ENCODE measurements around the gene CLIC1. TPM values are rescaled to one million over a fixed set of nuclear protein-coding genes. Genes with fewer than 3 reads are reported as not detected.
A peak's percentile ranks its signal among the peaks of the same experiment; 100 is the strongest.
"Not testable (repeated sequence)": the region's sequence is repeated elsewhere in the genome, so short reads cannot be mapped to it uniquely, and the experiment has no call there.

Gene CLIC1
- total RNA-seq, 2 experiments from 2014 or later = 328 to 329 TPM

- DNase-seq = no peak
- Mint-ChIP-seq H3K4me3 (no peak overlapping the region), H3K4me1 (peaks cover 12% of the 10 kb centered on the region), H3K27ac (no peak overlapping the region), H3K36me3 (no peaks in the 10 kb centered on the region), H3K27me3 (no peaks in the 10 kb centered on the region), H3K9me3 (no peaks in the 10 kb centered on the region)
Measured at GRCh38 chr6:31710523-31711219, 25.7 kb downstream of the CLIC1 start.

DNA sequence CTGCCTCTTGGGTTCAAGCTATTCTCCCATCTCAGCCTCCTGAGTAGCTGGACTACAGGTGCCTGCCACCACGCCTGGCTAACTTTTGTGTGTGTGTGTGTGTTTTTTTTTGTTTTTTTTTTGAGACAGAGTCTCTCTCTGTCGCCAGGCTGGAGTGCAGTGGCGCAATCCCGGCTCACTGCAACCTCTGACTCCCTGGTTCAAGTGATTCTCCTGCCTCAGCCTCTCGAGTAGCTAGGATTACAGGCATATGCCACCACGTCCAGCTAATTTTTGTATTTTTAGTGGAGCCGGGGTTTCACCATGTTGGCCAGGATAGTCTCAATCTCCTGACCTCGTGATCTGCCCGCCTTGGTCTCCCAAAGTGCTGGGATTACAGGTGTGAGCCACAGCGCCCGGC lies 27.2 kb downstream of the CLIC1 start:
- not testable (repeated sequence) for DNase-seq, H3K4me3 Mint-ChIP-seq, H3K36me3 Mint-ChIP-seq, H3K27ac Mint-ChIP-seq, H3K9me3 Mint-ChIP-seq, H3K27me3 Mint-ChIP-seq
- peaks cover 10% of the 10 kb centered on the region for H3K4me1 Mint-ChIP-seq

DNA sequence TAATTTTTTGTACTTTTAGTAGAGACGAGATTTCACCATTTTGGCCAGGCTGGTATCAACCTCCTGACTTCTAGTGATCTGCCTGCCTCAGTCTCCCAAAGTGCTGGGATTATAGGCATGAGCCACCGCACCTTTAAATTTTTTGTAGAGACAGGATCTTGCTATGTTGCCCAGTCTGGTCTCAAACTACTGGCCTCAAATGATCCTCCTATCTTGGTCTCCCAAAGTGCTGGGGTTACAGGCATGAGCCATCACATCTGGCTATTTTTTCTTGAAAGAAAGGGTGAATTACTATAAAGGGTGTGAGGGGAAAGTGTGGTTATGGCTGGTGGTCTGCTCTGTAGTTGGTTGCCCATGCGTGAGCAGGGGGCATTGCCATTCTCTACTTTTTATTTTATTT lies 28.1 kb downstream of the CLIC1 start:
- Mint-ChIP-seq H3K27me3 (no peaks in the 10 kb centered on the region), H3K9me3 (no peaks in the 10 kb centered on the region), H3K4me1 (peaks cover 7% of the 10 kb centered on the region), H3K36me3 (no peaks in the 10 kb centered on the region), H3K27ac (no peak overlapping the region), H3K4me3 (no peak overlapping the region)
- no peak for DNase-seq

- Mint-ChIP-seq H3K36me3 (peaks cover under 1% of the 10 kb centered on the region), H3K9me3 (no peaks in the 10 kb centered on the region), H3K27me3 (no peaks in the 10 kb centered on the region), H3K4me3 (no peak overlapping the region), H3K27ac (no peak overlapping the region), H3K4me1 (peaks cover 7% of the 10 kb centered on the region)
- no peak for DNase-seq
Measured at GRCh38 chr6:31707701-31708100, 28.6 kb downstream of the CLIC1 start.

DNA sequence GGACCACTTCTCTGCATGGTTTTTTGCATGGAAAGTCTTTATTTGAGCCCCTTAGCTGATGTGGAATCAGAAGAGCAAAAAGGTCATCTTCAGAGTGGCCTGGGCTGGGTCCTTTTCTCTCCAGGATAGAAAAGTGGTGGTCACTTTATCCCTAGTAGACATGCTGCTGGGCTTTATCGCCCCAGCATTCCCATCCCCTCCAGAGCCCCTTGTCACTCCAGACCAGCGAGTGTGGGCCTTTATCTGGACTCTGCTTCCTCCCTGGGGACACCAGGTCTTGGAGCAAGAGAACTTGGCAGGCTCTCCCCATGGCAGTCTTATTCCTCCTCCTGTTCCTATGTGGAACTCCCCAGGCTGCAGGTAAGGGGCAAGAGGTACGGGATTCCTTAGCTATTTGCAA lies 29.7 kb downstream of the CLIC1 start, which contains the start of gene LY6G6F:
Gene LY6G6F (plus strand): TSS at position 268 of the 400 bp plus-strand sequence. CDS start 41 bp downstream, at position 309.
- no peak within 1 kb of the TSS for H3K27ac Mint-ChIP-seq
- peaks cover 10% of the 10 kb centered on the region for H3K4me1 Mint-ChIP-seq
- DNase-seq = no peak
- H3K4me3 Mint-ChIP-seq = no peak within 1 kb of the TSS
- no peaks in the 10 kb centered on the region for H3K9me3 Mint-ChIP-seq
- no peaks in the 10 kb centered on the region for H3K27me3 Mint-ChIP-seq
- peaks cover 3% of the 10 kb centered on the region for H3K36me3 Mint-ChIP-seq

GRCh38 chr6:31705931-31706330 lies 30.4 kb downstream of the CLIC1 start:
- Mint-ChIP-seq H3K27me3 (no peaks in the 10 kb centered on the region), H3K4me3 (no peak overlapping the region), H3K9me3 (no peaks in the 10 kb centered on the region), H3K4me1 (peaks cover 14% of the 10 kb centered on the region), H3K27ac (no peak overlapping the region), H3K36me3 (peaks cover 3% of the 10 kb centered on the region)
- DNase-seq = no peak

DNA sequence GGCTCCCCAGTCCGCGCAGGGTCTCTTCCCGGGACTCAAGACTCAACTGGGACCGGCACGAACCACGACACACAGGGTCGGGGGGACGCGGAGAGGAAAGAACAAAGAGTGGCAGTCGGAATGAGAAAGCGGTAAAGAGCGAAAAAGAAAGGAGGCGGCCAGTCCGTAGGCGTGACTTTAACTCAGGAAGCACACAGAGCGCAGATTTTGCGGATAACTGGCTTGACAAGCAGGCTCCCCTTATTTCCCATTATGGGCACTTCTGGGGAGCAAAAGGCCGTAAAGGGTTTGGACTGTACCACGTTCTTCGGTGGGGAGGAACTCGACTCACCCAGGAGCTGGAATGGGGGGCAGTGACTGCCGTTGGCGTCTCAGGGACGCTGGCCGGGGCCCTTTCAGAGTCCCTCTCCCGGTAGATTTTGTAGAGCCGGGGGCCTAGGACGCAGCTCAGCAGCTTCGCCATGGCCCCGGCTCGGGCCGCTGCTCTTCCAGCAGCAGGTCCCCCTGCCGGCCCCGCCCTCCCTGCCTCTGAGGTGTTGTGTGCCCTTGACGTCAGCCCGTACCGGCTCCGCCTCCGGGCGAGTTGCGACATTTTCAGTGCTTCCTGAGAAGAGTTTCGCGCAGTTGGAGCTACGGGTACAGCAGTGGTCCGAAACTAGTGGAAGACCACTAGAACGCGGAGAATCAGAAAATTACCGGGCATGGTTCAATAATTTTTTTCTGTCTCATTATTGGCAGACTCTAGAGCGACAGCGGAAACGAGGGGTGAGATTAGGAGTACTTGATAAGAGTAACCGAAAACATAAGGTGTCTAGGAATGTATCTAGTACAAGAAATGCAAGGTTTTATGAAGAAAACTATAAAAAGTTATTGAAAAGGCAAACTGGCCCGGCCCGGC lies 33.3 kb downstream of the CLIC1 start, which contains the start of gene ABHD16A:
Gene ABHD16A (minus strand): TSS at position 506 of the 898 bp plus-strand sequence. CDS start 43 bp downstream, at position 463.
- Mint-ChIP-seq H3K36me3 (peaks cover 3% of the 10 kb centered on the region), H3K27ac (peak within 1 kb of the TSS; percentile 95), H3K27me3 (no peaks in the 10 kb centered on the region), H3K4me1 (peaks cover 13% of the 10 kb centered on the region), H3K4me3 (peak within 1 kb of the TSS; percentile 97), H3K9me3 (no peaks in the 10 kb centered on the region)
- DNase-seq = peak; percentile 98

DNA sequence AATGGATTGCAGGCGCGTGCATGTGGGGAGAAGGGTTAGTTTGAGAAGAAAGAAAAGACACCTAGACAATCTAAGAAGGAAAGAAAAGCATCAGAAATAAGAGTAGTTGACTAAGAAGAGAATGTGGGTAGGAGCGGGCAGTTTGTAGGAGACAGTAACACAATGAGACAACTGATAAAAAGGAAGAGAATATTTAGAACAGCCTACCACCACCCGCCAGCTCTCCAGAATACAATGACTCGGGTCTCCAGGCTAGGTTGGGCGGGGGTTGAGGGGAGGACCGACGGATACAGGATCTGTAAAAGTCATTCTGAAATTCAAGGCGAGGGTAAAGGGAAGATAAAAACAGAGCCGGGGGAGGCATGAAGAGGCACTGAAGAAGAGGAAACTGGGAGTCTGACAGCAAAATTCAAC lies 33.9 kb downstream of the CLIC1 start:
- peaks cover 3% of the 10 kb centered on the region for H3K36me3 Mint-ChIP-seq
- H3K9me3 Mint-ChIP-seq = no peaks in the 10 kb centered on the region
- no peaks in the 10 kb centered on the region for H3K27me3 Mint-ChIP-seq
- peaks cover 18% of the 10 kb centered on the region for H3K4me1 Mint-ChIP-seq
- H3K27ac Mint-ChIP-seq = peak overlapping the region; percentile 95
- peak overlapping the region; percentile 97 for H3K4me3 Mint-ChIP-seq
- DNase-seq = no peak

DNA sequence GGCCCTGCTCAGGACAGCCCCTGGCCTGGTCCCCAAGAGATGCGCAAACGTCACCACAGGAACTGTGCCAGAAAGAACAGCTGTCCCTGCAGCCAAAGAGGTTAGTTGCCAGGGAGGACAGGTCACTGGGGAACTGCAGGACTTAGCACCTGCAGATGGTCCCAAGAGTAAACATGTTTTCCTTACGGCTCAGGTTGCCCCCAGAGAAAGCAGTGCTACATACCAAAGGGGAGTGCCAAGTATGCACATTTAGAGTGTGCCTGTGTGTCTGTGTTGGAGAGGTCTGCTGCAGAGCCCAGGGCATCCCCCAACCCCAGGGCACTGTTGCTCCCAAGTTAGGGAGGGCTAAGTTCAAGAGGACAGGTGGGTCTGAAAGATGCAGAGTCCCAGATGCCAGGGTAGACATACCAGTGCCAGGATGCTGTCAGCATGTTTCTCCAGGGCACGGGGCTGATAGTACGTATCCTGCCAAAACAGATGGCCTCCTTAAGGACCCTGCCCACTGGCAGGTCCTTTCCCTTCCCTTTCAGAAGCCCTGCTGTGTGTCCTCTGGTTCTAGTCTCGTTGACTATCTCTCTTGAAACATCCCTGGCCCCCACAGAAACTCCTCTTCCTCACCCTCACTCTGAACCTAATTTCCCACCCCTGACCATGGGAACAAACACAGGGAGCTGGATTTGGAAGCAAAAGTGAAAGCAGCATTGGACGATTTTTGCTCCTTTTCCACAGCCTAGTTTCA lies 34.5 kb downstream of the CLIC1 start:
- H3K4me1 Mint-ChIP-seq = peaks cover 18% of the 10 kb centered on the region
- DNase-seq = no peak
- peaks cover 3% of the 10 kb centered on the region for H3K36me3 Mint-ChIP-seq
- no peaks in the 10 kb centered on the region for H3K27me3 Mint-ChIP-seq
- H3K9me3 Mint-ChIP-seq = no peaks in the 10 kb centered on the region
- peak overlapping the region; percentile 95 for H3K27ac Mint-ChIP-seq
- H3K4me3 Mint-ChIP-seq = peak overlapping the region; percentile 97

DNA sequence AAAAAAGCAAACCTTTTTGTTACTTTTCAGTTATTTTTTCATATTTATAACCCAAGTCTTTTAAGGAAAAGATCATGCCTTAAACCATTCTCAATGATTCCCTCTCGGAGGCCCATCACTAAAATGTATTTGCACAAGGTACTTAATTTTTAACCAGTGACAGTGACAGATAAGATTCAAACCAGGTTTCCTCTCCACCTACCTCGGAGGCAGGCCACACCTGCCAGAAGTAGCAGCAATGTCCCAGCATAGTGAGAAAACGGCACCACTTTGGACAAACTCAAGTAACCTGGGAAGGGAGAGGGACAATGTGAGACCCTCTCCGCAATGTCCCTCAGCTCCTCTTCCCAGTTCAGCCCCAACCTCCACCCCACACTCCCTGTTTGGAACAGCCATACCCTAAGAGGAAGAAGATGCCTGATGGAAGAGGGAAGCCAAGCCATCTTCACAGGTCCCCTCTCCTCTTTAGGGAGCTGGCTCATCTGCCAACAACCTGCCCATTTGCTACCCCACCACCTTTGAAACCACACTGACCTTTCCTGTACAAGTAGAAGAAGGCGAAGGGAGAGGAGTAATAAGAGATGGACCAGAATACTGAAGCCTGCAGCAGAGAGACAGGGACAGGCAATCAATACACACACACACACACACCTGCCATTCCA lies 35.5 kb downstream of the CLIC1 start:
- Mint-ChIP-seq H3K4me1 (peaks cover 18% of the 10 kb centered on the region), H3K27ac (no peak overlapping the region), H3K36me3 (peaks cover 3% of the 10 kb centered on the region), H3K9me3 (no peaks in the 10 kb centered on the region), H3K4me3 (peak overlapping the region; percentile 22), H3K27me3 (no peaks in the 10 kb centered on the region)
- DNase-seq = no peak

GRCh38 chr6:31697555-31697954 lies 38.8 kb downstream of the CLIC1 start:
- no peaks in the 10 kb centered on the region for H3K9me3 Mint-ChIP-seq
- no peaks in the 10 kb centered on the region for H3K27me3 Mint-ChIP-seq
- peaks cover 8% of the 10 kb centered on the region for H3K36me3 Mint-ChIP-seq
- no peak overlapping the region for H3K4me3 Mint-ChIP-seq
- H3K4me1 Mint-ChIP-seq = peaks cover 18% of the 10 kb centered on the region
- no peak overlapping the region for H3K27ac Mint-ChIP-seq
- no peak for DNase-seq

DNA sequence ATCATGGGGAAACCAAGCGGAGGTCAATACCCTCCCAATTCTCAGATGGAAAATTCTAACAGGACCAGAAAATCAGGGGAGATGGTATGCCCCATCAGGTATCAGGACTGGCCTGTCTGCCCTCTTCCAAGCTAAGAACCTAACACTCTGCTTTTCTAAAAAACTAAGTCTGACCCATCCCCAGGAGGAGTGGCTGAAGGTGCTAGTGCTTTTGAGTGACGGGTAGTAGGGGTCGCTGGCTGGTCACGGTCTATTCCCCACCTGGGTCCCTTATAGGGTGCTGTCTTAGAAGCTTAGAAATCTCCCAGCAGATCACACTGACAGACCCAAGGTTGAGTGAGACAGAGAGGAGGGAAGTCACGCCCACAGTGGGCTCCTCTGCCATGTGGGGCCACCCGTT lies 42.8 kb downstream of the CLIC1 start:
- no peak for DNase-seq
- Mint-ChIP-seq H3K36me3 (peaks cover 7% of the 10 kb centered on the region), H3K27ac (no peak overlapping the region), H3K4me1 (peaks cover 7% of the 10 kb centered on the region), H3K4me3 (no peak overlapping the region), H3K9me3 (no peaks in the 10 kb centered on the region), H3K27me3 (no peaks in the 10 kb centered on the region)

GRCh38 chr6:31692886-31693285 lies 43.4 kb downstream of the CLIC1 start:
- H3K4me3 Mint-ChIP-seq = no peak overlapping the region
- no peaks in the 10 kb centered on the region for H3K9me3 Mint-ChIP-seq
- H3K36me3 Mint-ChIP-seq = peaks cover 7% of the 10 kb centered on the region
- DNase-seq = no peak
- H3K27me3 Mint-ChIP-seq = no peaks in the 10 kb centered on the region
- peaks cover 6% of the 10 kb centered on the region for H3K4me1 Mint-ChIP-seq
- H3K27ac Mint-ChIP-seq = no peak overlapping the region

GRCh38 chr6:31692353-31692752 lies 44.0 kb downstream of the CLIC1 start:
- Mint-ChIP-seq H3K36me3 (peaks cover 7% of the 10 kb centered on the region), H3K4me3 (no peak overlapping the region), H3K4me1 (peaks cover 2% of the 10 kb centered on the region), H3K9me3 (no peaks in the 10 kb centered on the region), H3K27ac (no peak overlapping the region), H3K27me3 (no peaks in the 10 kb centered on the region)
- no peak for DNase-seq

Data from activated naive CD8-positive, alpha-beta T cell treated with anti-CD3 and anti-CD28 coated beads for 36 hours (primary cell).